Stimulated activated CD8-positive, alpha-beta memory T cell treated with anti-CD3 and anti-CD28 coated beads, Interleukin-2, amount 100 ng/mL, for 1 hour (primary cell): Measurements from ENCODE around the gene CASTOR2.
A peak's percentile ranks its signal among the peaks of the same experiment; 100 is the strongest.
"Not testable (repeated sequence)": the region's sequence is repeated elsewhere in the genome, so short reads cannot be mapped to it uniquely, and the experiment has no call there.

ENCODE experiments used
- DNase-seq, 2 donors: peaks; one replicate each; pipeline ENCODE4 v3.0.0-alpha.2; 2020; ENCODE audit warnings: low read depth in 2 of 2

The CASTOR2 gene

DNA sequence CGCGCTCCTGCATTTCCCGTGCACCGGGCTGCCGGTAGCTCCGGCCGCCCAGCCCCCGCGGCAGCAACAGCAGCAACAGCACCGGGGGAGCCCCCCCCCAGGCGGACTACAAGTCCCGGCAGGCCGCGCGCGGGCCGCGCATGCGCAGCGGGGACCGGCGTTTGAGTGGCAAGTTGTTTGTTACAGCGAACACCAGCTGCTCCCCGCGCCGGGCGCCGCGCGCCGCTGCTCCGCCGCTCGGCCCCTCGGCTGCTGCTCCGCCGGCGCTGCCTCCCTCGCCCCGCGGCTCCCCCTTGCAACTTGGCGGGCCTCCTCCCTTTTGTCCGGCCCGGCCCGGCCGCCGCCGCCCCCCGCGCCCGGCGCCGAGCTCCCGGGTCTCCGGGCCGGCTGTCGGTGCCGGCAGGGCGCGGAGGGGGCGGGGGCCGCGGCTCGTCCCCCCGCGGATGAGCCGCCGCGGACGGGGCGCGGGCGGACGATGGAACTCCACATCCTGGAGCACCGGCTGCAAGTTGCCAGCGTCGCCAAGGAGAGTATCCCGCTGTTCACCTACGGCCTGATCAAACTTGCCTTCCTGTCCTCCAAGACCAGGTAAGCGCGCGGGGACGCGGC, at the start of gene CASTOR2:
CASTOR2 (plus strand) TSS at position 195 of the 609 bp plus-strand sequence; CDS start at position 476, 281 bp downstream.
- DNase-seq: peak; percentile 33 to 34

DNA sequence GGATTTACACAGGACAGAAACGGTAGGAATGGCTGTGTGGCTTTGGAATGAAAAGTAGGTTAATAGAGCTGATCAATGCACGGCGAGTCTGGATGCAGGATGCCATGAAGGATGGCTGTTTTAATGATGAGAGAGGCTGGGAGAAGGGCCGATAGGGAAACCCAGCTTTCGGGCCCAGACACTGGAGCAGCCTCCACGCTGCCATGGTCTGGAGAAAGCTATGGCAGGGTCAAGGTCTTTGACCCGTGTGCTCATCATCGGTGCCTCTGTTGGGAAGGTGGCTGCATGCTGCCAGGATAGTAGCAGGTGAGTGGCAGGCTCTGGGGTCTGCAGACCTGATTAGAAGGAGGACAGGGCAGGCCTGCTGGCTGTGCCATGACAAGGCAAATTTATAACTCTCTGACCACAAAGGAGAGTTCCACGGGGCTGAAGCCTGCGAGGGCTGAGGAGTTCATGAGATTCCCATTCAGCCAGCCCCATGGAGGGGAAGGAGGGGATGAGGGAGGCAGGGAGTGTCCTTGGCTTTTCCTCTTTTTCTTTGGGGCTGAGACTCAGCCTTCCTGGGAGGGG, 42.1 kb upstream of the CASTOR2 start:
- not testable (repeated sequence) for DNase-seq

DNA sequence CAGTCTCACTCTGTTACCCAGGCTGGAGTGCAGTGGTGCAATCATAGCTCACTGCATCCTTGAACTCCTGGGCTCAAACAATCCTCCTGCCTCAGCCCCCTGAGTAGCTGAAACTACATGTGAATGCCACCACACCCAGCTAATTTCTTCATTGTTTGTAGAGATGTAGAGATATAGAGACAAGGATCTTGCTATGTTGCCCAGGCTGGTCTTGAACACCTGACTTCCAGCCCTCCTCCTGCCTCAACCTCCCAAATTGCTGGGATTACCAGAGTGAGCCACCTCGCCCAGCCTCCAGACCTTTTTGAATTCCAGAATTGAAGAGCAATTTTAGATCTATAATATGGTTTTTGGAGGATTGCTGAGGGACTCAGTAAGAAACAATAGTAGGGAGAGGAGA, 40.9 kb upstream of the CASTOR2 start:
- DNase-seq: not testable (repeated sequence)

DNA sequence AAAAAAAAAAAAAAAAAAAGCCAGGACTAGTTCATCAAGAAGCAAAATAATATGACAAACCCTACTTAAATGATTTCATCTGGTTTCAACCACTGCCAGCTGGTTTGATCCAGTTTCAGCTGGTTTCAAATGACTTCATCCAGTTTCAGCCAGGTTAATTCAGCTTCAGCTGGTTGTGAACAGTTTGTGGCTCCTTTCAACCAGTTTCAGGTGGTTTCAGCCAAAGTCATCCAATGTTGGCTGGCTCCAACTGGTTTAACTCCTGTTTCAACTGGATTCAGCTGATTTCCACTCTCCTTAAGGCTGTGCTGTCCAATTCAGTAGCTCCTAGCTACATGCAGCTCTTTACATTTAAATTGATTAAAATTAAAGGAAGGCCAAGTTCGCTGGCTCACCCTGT, 37.5 kb upstream of the CASTOR2 start:
- DNase-seq: not testable (repeated sequence)

DNA sequence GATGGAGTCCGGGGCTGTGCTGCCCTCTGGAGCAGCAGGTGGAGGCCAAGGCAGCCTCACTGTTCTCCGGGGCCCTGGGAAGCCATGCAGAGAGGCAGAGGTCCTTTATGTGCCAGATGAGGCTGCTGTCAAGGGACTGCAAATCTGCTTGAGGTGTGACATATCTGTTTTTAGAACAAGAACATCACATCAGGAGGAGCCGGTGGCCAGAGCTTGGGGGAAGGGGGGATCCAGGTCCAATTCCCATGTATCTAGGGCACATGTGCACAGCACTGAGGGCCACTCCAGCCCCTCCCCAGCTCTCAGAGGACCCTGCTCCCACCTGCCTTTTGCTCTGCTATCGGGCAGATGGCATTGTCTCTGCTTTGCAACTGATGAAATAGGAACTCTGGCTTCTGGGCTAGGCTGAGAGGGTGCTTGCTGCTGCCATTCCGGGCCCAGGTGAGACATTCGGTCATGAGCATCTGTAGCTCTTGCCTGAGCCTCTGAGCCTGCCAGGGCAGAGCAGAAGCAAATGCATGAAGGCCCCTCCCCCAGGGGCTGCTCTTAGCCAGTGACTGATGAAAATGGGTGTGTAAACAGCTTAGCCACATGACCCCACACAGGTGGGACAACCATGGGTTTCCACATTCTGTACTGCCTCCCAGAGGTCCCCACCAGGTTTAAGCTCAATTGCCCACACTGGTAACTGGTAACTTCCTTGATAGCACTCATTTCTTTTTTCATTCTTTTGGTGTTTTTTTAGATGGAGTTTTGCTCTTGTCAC, 32.8 kb upstream of the CASTOR2 start:
- not testable (repeated sequence) for DNase-seq

DNA sequence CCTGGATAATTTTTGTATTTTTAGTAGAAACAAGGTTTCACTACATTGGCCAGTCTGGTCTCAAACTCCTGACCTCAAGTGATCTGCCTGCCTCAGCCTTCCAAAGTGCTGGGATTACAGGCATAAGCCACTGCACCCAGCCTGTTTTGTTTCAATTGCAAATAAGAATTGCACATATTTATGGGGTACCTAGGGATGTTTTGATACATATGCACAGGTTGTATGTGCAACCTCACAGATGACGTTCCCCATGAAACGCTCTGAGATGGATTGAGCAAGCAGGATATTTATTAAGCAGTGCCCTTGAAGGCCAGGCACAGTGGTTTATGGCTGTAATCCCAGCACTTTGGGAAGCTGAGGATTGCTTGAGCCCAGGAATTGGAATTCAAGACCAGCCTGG, 25.1 kb upstream of the CASTOR2 start:
- DNase-seq: not testable (repeated sequence)

- DNase-seq: not testable (repeated sequence)
These were observed 23.0 kb upstream of the CASTOR2 start for GRCh38 chr7:74941302-74942069.

GRCh38 chr7:74943923-74944322, 20.6 kb upstream of the CASTOR2 start:
- not testable (repeated sequence) for DNase-seq

DNA sequence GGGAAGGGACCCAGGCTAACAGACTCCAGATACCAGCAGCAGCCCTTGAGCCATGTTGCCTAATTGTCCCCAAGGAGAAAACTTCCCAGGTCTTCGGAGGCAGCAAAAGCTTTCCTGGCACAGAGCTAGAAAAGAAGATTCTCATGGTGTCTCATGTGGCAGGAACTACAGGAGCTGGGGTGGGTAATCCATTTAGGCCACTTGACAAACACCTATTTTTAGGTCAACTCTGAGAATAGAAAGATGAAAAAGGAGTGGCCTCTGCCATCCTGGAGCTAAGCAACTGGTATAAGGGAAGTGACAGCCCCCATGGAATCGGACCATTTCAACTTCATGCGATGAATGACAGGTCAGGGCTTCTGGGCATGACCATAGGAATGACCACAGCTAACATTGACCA, 16.8 kb upstream of the CASTOR2 start:
- DNase-seq: not testable (repeated sequence)

- DNase-seq: not testable (repeated sequence)
These were observed 10.7 kb upstream of the CASTOR2 start for GRCh38 chr7:74953774-74954173.

DNA sequence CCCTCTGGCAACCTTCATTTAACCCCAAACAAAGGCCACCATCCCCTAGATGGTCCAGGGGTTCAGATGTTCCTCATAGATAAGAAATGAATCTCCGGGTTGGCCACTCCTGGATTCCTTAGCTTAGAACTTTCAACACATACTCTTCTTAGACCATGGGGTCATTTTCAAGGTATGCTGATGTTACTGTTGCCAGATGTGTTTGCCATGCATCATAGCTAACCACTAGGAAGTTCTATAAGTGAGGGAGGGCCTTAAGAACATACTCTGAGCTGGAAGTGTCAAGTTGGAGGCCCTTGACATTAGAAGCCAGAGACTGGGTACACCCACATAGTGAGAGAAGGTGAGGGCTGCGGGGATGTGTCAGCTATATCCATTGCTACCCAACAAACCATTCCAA, 6.2 kb upstream of the CASTOR2 start:
- not testable (repeated sequence) for DNase-seq

- DNase-seq: not testable (repeated sequence)
These were observed 598 bp upstream of the CASTOR2 start for GRCh38 chr7:74963704-74964510.

DNA sequence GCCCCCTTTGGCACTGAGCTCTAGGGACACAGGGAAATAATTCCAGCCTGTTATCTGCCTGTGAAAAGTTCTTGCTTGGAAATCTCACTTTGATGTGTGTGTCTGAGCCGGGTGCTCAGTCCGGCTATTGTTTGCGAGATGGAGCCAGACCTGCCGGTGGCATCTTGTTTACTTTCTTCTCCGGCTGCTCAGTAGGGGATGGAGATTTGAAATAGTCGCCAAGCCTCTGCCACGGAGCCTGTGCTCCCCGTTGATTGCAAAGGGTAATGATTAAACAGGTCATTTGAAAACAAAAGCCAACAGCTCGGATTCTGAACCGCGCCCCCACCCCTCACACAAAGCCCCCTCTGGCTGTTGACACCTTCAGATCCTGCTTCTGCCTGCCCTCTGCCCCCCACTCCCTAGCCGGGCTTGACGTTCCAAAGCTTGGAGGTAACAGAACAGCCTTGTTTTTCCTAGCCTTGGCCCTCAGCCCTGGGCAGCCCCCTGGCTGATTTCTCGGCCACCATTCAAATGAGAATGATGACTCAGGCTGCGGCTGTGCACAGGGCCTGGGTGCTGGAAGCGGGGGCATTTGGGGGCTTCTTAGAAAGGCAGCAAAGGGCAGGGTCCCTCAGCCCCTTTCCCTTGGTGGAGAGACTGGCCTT, 1.8 kb downstream of the CASTOR2 start:
- DNase-seq: not testable (repeated sequence)

GRCh38 chr7:74966909-74967308, 2.4 kb downstream of the CASTOR2 start:
- not testable (repeated sequence) for DNase-seq

DNA sequence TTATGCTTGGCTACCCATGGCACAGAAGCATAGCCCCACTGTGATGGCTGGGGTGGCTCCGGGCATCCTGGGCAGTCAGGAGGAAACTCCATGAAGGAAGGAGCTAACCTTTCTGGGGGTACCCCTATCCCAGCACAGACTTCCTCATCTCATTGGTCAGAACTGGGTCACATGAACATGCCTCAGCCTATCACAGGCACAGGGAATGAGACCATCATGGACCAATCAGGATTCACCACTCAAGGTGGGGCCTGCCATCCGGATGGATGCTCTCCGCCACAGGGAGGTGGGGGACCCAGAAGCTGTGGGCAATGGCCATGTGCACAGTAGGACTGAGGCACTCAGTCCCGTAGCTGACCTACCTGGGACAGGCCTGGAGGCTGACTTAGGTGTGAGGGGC, 6.9 kb downstream of the CASTOR2 start:
- not testable (repeated sequence) for DNase-seq

DNA sequence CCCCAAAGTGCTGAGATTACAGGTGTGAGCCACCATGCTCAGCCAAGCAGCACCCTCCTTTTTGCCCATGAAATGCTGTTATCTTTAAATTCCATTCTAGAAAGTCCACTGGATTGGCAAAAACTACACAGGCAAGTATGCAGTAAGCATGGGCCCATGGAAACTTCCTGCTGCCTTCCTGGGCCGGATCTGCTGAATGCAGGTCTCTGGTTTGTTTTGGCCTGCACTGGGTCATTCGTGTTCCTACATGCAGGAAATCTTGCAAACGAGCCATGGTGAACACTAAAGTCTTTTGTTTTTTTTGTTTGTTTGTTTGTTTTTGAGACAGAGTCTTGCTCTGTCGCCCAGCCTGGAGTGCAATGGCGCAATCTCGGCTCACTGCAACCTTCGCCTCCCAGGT, 7.9 kb downstream of the CASTOR2 start:
- DNase-seq: not testable (repeated sequence)

DNA sequence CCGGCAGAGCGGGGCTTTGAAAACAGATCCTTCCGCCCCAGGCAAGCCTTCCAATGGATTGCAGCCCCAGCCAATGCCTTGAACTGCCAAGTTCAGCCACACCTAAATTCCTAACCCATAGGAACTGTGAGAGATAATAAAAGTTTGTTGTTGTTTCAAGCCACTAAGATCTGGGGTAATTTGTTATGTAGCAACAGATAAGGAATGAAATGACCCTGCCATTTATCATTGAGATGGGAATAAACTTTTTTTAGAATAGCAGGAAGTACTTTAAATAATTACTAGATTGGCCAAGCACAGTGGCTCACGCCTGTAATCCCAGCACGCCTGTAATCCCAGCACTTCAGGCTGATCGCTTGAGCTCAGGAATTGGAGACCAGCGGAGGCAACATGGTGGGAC, 11.5 kb downstream of the CASTOR2 start:
- not testable (repeated sequence) for DNase-seq

- not testable (repeated sequence) for DNase-seq
These were observed 13.0 kb downstream of the CASTOR2 start for GRCh38 chr7:74977523-74977922.

DNA sequence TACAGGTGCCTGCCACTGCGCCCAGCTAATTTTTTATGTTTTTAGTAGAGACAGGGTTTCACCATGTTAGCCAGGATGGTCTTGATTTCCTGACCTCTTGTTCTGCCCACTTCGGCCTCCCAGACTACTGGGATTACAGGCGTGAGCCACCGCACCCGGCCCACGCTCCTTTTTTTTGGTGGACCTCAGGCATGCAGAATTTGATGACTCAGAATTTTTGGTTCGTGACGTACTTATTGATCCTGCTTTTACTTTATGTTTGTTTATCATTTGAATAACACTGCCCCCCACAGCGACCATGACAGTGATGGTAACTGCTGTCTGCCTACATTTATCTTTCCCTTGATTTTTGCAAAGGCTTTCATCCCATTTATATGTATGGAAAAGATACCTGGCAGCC, 23.9 kb downstream of the CASTOR2 start:
- DNase-seq: not testable (repeated sequence)

- no peak for DNase-seq
These were observed 28.6 kb downstream of the CASTOR2 start for GRCh38 chr7:74993121-74993520.
